Keratinocyte (primary cell): ENCODE measurements around the gene MIER1. TPM values are rescaled to one million over a fixed set of nuclear protein-coding genes. Genes with fewer than 3 reads are reported as not detected.

Experiments used
- DNase-seq: peaks from one replicate; pipeline ENCODE4 v3.0.0-alpha.2; 2011; ENCODE audit warnings: low read depth, missing footprints, low spot score
- FAIRE-seq: peaks from 2 replicates; lab custom pipeline; 2011; peaks lifted over from hg19 to GRCh38; lab: Jason Lieb, UNC
- H2AFZ ChIP-seq: 2 replicates; pipeline ENCODE4 v1.6.0; 2012; ENCODE audit warnings: low read length, control low read depth, inconsistent platforms; ENCODE audit not compliant: control insufficient read depth
- H3K27ac ChIP-seq: 2 replicates; pipeline ENCODE4 v1.5.1; 2011; ENCODE audit warnings: low read length; ENCODE audit not compliant: control insufficient read depth, insufficient read depth
- H3K27me3 ChIP-seq: 3 replicates; pipeline ENCODE4 v1.6.0; 2011; ENCODE audit warnings: low read length; ENCODE audit not compliant: control insufficient read depth, insufficient read depth; ENCODE audit errors: extremely low read depth
- H3K36me3 ChIP-seq, 2 experiments: 2 replicates in 1 of 2; 3 replicates in 1 of 2; pipeline ENCODE4 v1.5.1; 2011; ENCODE audit warnings: low read length in 2 of 2, mild to moderate bottlenecking in 1 of 2; ENCODE audit not compliant: control insufficient read depth in 2 of 2, insufficient read depth in 2 of 2; ENCODE audit errors: extremely low read depth in 1 of 2
- H3K4me1 ChIP-seq: 3 replicates; pipeline ENCODE4 v1.5.1; 2011; ENCODE audit warnings: low read length; ENCODE audit not compliant: control insufficient read depth, insufficient read depth; ENCODE audit errors: extremely low read depth
- H3K4me2 ChIP-seq: 3 replicates; pipeline ENCODE4 v1.6.0; 2011; ENCODE audit warnings: low read depth, low read length; ENCODE audit not compliant: control insufficient read depth, insufficient read depth; ENCODE audit errors: extremely low read depth
- H3K4me3 ChIP-seq, 3 experiments: fragments of 200-600 bp in 1 of 3; sonication (generic) in 1 of 3; 2 replicates in 2 of 3; 3 replicates in 1 of 3; pipeline ENCODE4 v1.5.1; 2011 to 2016; ENCODE audit warnings: low read length in 3 of 3, mild to moderate bottlenecking in 3 of 3, control low read depth in 2 of 3, inconsistent platforms in 1 of 3, low read depth in 1 of 3, mixed read lengths in 1 of 3, mixed run types in 1 of 3, moderate library complexity in 1 of 3; ENCODE audit not compliant: control insufficient read depth in 2 of 3, insufficient read depth in 2 of 3; ENCODE audit errors: extremely low read depth in 1 of 3
- H3K79me2 ChIP-seq: 2 replicates; pipeline ENCODE4 v1.6.0; 2012; ENCODE audit warnings: low read length; ENCODE audit not compliant: control insufficient read depth, insufficient read depth
- H3K9ac ChIP-seq: 3 replicates; pipeline ENCODE4 v1.6.0; 2011; ENCODE audit warnings: low read length; ENCODE audit not compliant: control insufficient read depth, insufficient read depth; ENCODE audit errors: extremely low read depth
- H3K9me1 ChIP-seq: 3 replicates; pipeline ENCODE4 v1.6.0; 2011; ENCODE audit warnings: low read length; ENCODE audit not compliant: control insufficient read depth, insufficient read depth; ENCODE audit errors: extremely low read depth
- H3K9me3 ChIP-seq: 2 replicates; pipeline ENCODE4 v1.5.1; 2012; ENCODE audit warnings: low read depth, low read length; ENCODE audit not compliant: control insufficient read depth
- H4K20me1 ChIP-seq: 3 replicates; pipeline ENCODE4 v1.6.0; 2011; ENCODE audit warnings: low read length; ENCODE audit not compliant: control insufficient read depth, insufficient read depth; ENCODE audit errors: extremely low read depth
- EZH2 ChIP-seq: IDR thresholded peaks from one replicate; pipeline ENCODE4 v1.6.1; 2012; ENCODE audit warnings: inconsistent platforms, mild to moderate bottlenecking, low read length, moderate library complexity
- dilution Hi-C: fragments of 300-500 bp; cut with MboI; formaldehyde crosslinking; loops from one replicate; pipeline ENCODE4 v1.7.0; 2020; ENCODE audit warnings: low sequenced_read_pairs; ENCODE audit not compliant: extremely low pct_ligation_motif_present
- polyA plus RNA-seq, 5 experiments: library from polyadenylated mRNA; depleted of rRNA in 3 of 5; stranded (reverse) in 3 of 5; stranded (forward) in 1 of 5; unstranded in 1 of 5; fragments of >200 nt; gene quantifications; 1 replicate in 1 of 5; 2 replicates in 3 of 5; 3 replicates in 1 of 5; pipeline versions ENCODE4 v1.2.1 to v1.2.3, GENCODE V29; 2011 to 2012; ENCODE audit warnings: missing spikeins in 2 of 5, low read depth in 1 of 5, low replicate concordance in 1 of 5
- TF ChIP-seq, protein P1 (sequence below), 3 experiments: IDR thresholded peaks in 1 of 3; conservative IDR thresholded peaks in 1 of 3; optimal IDR thresholded peaks in 1 of 3; 2 replicates in 2 of 3; 3 replicates in 1 of 3; pipeline versions ENCODE3 to v1.5.1; 2011; ENCODE audit warnings: low read length in 3 of 3, mild to moderate bottlenecking in 3 of 3, moderate library complexity in 2 of 3, control low read depth in 1 of 3, inconsistent platforms in 1 of 3; ENCODE audit not compliant: insufficient read depth in 2 of 3; ENCODE audit errors: extremely low read depth in 1 of 3

Gene MIER1
- polyA plus RNA-seq, 1 donor (not counting 4 experiments of a cell fraction or from before 2014, with no cell fraction given): 20.7 TPM

DNA sequence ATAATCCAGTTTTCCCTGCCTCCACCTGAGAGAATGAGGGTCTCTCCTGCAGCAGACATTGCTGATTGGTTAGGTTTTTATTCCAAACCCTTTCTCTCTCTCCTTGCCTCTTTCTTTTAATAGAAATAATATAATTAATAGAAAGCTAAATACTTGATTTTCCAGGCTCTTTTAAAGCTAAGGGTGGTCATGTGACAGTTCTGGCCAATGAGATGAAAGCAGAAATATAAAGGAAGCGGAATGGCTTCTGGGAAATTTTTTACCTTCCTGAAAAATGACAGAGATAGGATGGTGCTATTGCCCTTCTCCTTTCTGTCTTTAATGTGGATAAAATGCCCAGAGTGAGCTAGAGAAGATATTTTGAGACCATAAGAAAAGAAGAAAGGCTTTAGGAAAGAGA, 35.8 kb upstream of the MIER1 start:
- Histone ChIP-seq H2AFZ (no peak overlapping the region), H3K4me1 (no peaks in the 10 kb centered on the region), H3K4me2 (no peak overlapping the region), H3K36me3 (no peaks in the 10 kb centered on the region), H3K4me3 (no peak overlapping the region), H3K27me3 (no peaks in the 10 kb centered on the region), H3K9me3 (no peaks in the 10 kb centered on the region), H3K79me2 (no peaks in the 10 kb centered on the region), H3K27ac (no peak overlapping the region), H3K9me1 (no peaks in the 10 kb centered on the region), H3K9ac (no peak overlapping the region), H4K20me1 (no peaks in the 10 kb centered on the region)
- TF ChIP-seq EZH2: no peak
- TF ChIP-seq, protein P1, sequence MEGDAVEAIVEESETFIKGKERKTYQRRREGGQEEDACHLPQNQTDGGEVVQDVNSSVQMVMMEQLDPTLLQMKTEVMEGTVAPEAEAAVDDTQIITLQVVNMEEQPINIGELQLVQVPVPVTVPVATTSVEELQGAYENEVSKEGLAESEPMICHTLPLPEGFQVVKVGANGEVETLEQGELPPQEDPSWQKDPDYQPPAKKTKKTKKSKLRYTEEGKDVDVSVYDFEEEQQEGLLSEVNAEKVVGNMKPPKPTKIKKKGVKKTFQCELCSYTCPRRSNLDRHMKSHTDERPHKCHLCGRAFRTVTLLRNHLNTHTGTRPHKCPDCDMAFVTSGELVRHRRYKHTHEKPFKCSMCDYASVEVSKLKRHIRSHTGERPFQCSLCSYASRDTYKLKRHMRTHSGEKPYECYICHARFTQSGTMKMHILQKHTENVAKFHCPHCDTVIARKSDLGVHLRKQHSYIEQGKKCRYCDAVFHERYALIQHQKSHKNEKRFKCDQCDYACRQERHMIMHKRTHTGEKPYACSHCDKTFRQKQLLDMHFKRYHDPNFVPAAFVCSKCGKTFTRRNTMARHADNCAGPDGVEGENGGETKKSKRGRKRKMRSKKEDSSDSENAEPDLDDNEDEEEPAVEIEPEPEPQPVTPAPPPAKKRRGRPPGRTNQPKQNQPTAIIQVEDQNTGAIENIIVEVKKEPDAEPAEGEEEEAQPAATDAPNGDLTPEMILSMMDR (optimal IDR thresholded peaks at IDR 0.05 in 1 of 3, IDR thresholded peaks at IDR 0.05 in 1 of 3, conservative IDR thresholded peaks at IDR 0.05 in 1 of 3; ENCODE audit: extremely low read depth in 1 of 3, insufficient read depth in 2 of 3, low read length in 3 of 3): no peak
- dilution Hi-C loops: no loop called here
- DNase-seq: no peak
- no peak for FAIRE-seq

GRCh38 chr1:66890621-66891020, 34.2 kb upstream of the MIER1 start:
- no peaks in the 10 kb centered on the region for H3K36me3 ChIP-seq
- H3K27me3 ChIP-seq: no peaks in the 10 kb centered on the region
- no peak for FAIRE-seq
- H3K4me3 ChIP-seq: no peak overlapping the region
- H2AFZ ChIP-seq: no peak overlapping the region
- H3K4me2 ChIP-seq: no peak overlapping the region
- no peak for DNase-seq
- no peak overlapping the region for H3K9ac ChIP-seq
- no peaks in the 10 kb centered on the region for H3K9me3 ChIP-seq
- no peaks in the 10 kb centered on the region for H3K4me1 ChIP-seq
- TF ChIP-seq, protein P1 (optimal IDR thresholded peaks at IDR 0.05 in 1 of 3, IDR thresholded peaks at IDR 0.05 in 1 of 3, conservative IDR thresholded peaks at IDR 0.05 in 1 of 3; ENCODE audit: extremely low read depth in 1 of 3, insufficient read depth in 2 of 3, low read length in 3 of 3): no peak
- no peak for TF ChIP-seq EZH2
- no peak overlapping the region for H3K27ac ChIP-seq
- H4K20me1 ChIP-seq: no peaks in the 10 kb centered on the region
- dilution Hi-C loops: no loop called here
- H3K79me2 ChIP-seq: no peaks in the 10 kb centered on the region
- H3K9me1 ChIP-seq: no peaks in the 10 kb centered on the region
